Measurements from ENCODE around the gene GPC5.
A peak's percentile ranks its signal among the peaks of the same experiment; 100 is the strongest.

The GPC5 gene

GRCh38 chr13:91468301-91468700 is 69.9 kb downstream of the GPC5 start:
- DNase-seq: no peak

- DNase-seq: no peak
Observed at GRCh38 chr13:91470084-91470621, 71.7 kb downstream of the GPC5 start.

- DNase-seq: no peak
Observed at GRCh38 chr13:91470681-91471080, 72.3 kb downstream of the GPC5 start.

- no peak for DNase-seq
Observed at GRCh38 chr13:91482427-91482826, 84.0 kb downstream of the GPC5 start.

GRCh38 chr13:91491980-91492379 is 93.6 kb downstream of the GPC5 start:
- DNase-seq: no peak

- DNase-seq: no peak
Observed at GRCh38 chr13:91493442-91493841, 95.0 kb downstream of the GPC5 start.

GRCh38 chr13:91498298-91498697 is 99.9 kb downstream of the GPC5 start:
- no peak for DNase-seq

GRCh38 chr13:91504216-91504615 is 105.8 kb downstream of the GPC5 start:
- no peak for DNase-seq

GRCh38 chr13:91506759-91507158 is 108.3 kb downstream of the GPC5 start:
- no peak for DNase-seq

- DNase-seq: no peak
Observed at GRCh38 chr13:91510058-91510457, 111.6 kb downstream of the GPC5 start.

- DNase-seq: no peak
Observed at GRCh38 chr13:91513790-91514189, 115.4 kb downstream of the GPC5 start.

GRCh38 chr13:91516799-91517198 is 118.4 kb downstream of the GPC5 start:
- DNase-seq: no peak

GRCh38 chr13:91520952-91521351 is 122.5 kb downstream of the GPC5 start:
- peak; percentile 41 for DNase-seq

- no peak for DNase-seq
Observed at GRCh38 chr13:91523116-91523515, 124.7 kb downstream of the GPC5 start.

- no peak for DNase-seq
Observed at GRCh38 chr13:91526543-91527033, 128.2 kb downstream of the GPC5 start.

GRCh38 chr13:91529739-91530482 is 131.5 kb downstream of the GPC5 start:
- no peak for DNase-seq

- DNase-seq: no peak
Observed at GRCh38 chr13:91531646-91532045, 133.2 kb downstream of the GPC5 start.

GRCh38 chr13:91533354-91533753 is 134.9 kb downstream of the GPC5 start:
- DNase-seq: no peak

- no peak for DNase-seq
Observed at GRCh38 chr13:91534996-91535395, 136.6 kb downstream of the GPC5 start.

GRCh38 chr13:91537376-91537775 is 139.0 kb downstream of the GPC5 start:
- DNase-seq: no peak

GRCh38 chr13:91539286-91540157 is 141.1 kb downstream of the GPC5 start:
- DNase-seq: no peak

GRCh38 chr13:91540158-91540736 is 141.8 kb downstream of the GPC5 start:
- DNase-seq: no peak

GRCh38 chr13:91544723-91545122 is 146.3 kb downstream of the GPC5 start:
- no peak for DNase-seq
